ENCODE measurements around the gene RHCE.
"Not testable (repeated sequence)": the region's sequence is repeated elsewhere in the genome, so short reads cannot be mapped to it uniquely, and the experiment has no call there.

- TF ChIP-seq POLR2A (IDR thresholded peaks at IDR 0.05; ENCODE audit: low read length); GATA1 (IDR thresholded peaks at IDR 0.05; ENCODE audit: low read depth, low read length): not testable (repeated sequence)
Measured at GRCh38 chr1:25312806-25313470, 107.7 kb downstream of the RHCE start.
